ENCODE data around the gene PHLDA1. TPM values are rescaled to one million over a fixed set of nuclear protein-coding genes. Genes with fewer than 3 reads are reported as not detected.

The PHLDA1 gene
- total and polyA plus RNA-seq, 9 of the 15 experiments (the other 6 are each of a cell fraction or from before 2014, with no cell fraction given) = 0.15 to 2.9 (median 0.54) TPM

GRCh38 chr12:75976113-75976512 is 55.5 kb downstream of the PHLDA1 start (continued):
- TF ChIP-seq ZNF609 (CRISPR knock-in tag; IDR thresholded peaks at IDR 0.05; ENCODE audit: borderline replicate concordance) = no peak
- TF ChIP-seq HNRNPH1 (optimal IDR thresholded peaks at IDR 0.05; ENCODE audit: low read depth, low read length) = no peak
- TF ChIP-seq ZBTB43 (CRISPR knock-in tag; IDR thresholded peaks at IDR 0.05) = no peak
- TF ChIP-seq ATF3 (IDR thresholded peaks at IDR 0.05) = no peak
- TF ChIP-seq ATF3 (CRISPR knock-in tag; conservative IDR thresholded peaks at IDR 0.05) = no peak
- TF ChIP-seq ZNF232 (CRISPR knock-in tag; IDR thresholded peaks at IDR 0.05) = no peak
- no peak for TF ChIP-seq FOXA1 (IDR thresholded peaks at IDR 0.05; ENCODE audit: borderline replicate concordance)
- no peak for TF ChIP-seq JUN (IDR thresholded peaks at IDR 0.05; ENCODE audit: borderline replicate concordance, low read depth, low read length)
- TF ChIP-seq JUN (CRISPR knock-in tag; IDR thresholded peaks at IDR 0.05; ENCODE audit: borderline replicate concordance) = no peak
- no peak for TF ChIP-seq ZKSCAN1 (IDR thresholded peaks at IDR 0.05; ENCODE audit: low read depth, low read length)
- no peak for TF ChIP-seq POLR2B (IDR thresholded peaks at IDR 0.05; ENCODE audit: low read depth, partially characterized antibody)
- no peak for TF ChIP-seq THRAP3 (IDR thresholded peaks at IDR 0.05; ENCODE audit: borderline replicate concordance)
- no peak for TF ChIP-seq ARID3B (CRISPR knock-in tag; IDR thresholded peaks at IDR 0.05; ENCODE audit: borderline replicate concordance)
- no peak for TF ChIP-seq NCOA2 (IDR thresholded peaks at IDR 0.05; ENCODE audit: partially characterized antibody in 2 of 2)
- no peak for TF ChIP-seq ZNF121 (CRISPR knock-in tag; conservative IDR thresholded peaks at IDR 0.05)
- no peak for TF ChIP-seq HMG20A (CRISPR knock-in tag; conservative IDR thresholded peaks at IDR 0.05)

Data from K562 (cell line).